Activated CD8-positive, alpha-beta memory T cell treated with anti-CD3 and anti-CD28 coated beads, Interleukin-2, amount 50 U/mL, for 24 hours (primary cell): ENCODE data around the gene PTGR1.
A peak's percentile ranks its signal among the peaks of the same experiment; 100 is the strongest.
"Not testable (repeated sequence)": the region's sequence is repeated elsewhere in the genome, so short reads cannot be mapped to it uniquely, and the experiment has no call there.

ENCODE experiments used
- DNase-seq: peaks from one replicate; pipeline ENCODE4 v3.0.0-alpha.2; 2020; ENCODE audit errors: extremely low read depth

Gene PTGR1

GRCh38 chr9:111599092-111599954 is at the start of gene PTGR1:
TSS of gene PTGR1 (minus strand) at chr9:111599647. CDS start at chr9:111597422, 2,225 bp downstream.
- no peak for DNase-seq

GRCh38 chr9:111649016-111649415 is 49.6 kb upstream of the PTGR1 start:
- DNase-seq: no peak

- no peak for DNase-seq
These were observed 48.6 kb upstream of the PTGR1 start for GRCh38 chr9:111648066-111648465.

GRCh38 chr9:111646417-111646816 is 47.0 kb upstream of the PTGR1 start:
- no peak for DNase-seq

GRCh38 chr9:111645806-111646205 is 46.4 kb upstream of the PTGR1 start:
- no peak for DNase-seq

GRCh38 chr9:111644195-111644772 is 44.8 kb upstream of the PTGR1 start:
- no peak for DNase-seq

GRCh38 chr9:111637421-111637950 is 38.0 kb upstream of the PTGR1 start:
- DNase-seq: no peak

- no peak for DNase-seq
These were observed 35.4 kb upstream of the PTGR1 start for GRCh38 chr9:111634860-111635259.

- no peak for DNase-seq
These were observed 33.9 kb upstream of the PTGR1 start for GRCh38 chr9:111633389-111633736.

- DNase-seq: no peak
These were observed 33.4 kb upstream of the PTGR1 start for GRCh38 chr9:111632695-111633388.

GRCh38 chr9:111632060-111632459 is 32.6 kb upstream of the PTGR1 start:
- DNase-seq: no peak

- DNase-seq: peak; percentile 89
These were observed 31.9 kb upstream of the PTGR1 start, which contains the start of gene DNAJC25 for GRCh38 chr9:111631214-111631971. TSS of gene DNAJC25 (plus strand) at chr9:111631334. CDS start at chr9:111631408, 74 bp downstream.

- no peak for DNase-seq
These were observed 31.4 kb upstream of the PTGR1 start for GRCh38 chr9:111630964-111631213.

GRCh38 chr9:111630182-111630963 is 30.9 kb upstream of the PTGR1 start:
- no peak for DNase-seq

- DNase-seq: no peak
These were observed 29.0 kb upstream of the PTGR1 start for GRCh38 chr9:111628411-111628810.

- DNase-seq: no peak
These were observed 28.0 kb upstream of the PTGR1 start for GRCh38 chr9:111627260-111627963.

GRCh38 chr9:111622626-111623025 is 23.2 kb upstream of the PTGR1 start:
- DNase-seq: no peak

- peak; percentile 10 for DNase-seq
These were observed 22.5 kb upstream of the PTGR1 start for GRCh38 chr9:111621895-111622480.

GRCh38 chr9:111617349-111617748 is 17.9 kb upstream of the PTGR1 start:
- DNase-seq: not testable (repeated sequence)

- DNase-seq: no peak
These were observed 16.5 kb upstream of the PTGR1 start for GRCh38 chr9:111615928-111616327.
